HTERT RPE-1 (cell line): ENCODE measurements around the gene NOX4.
"Not testable (repeated sequence)": the region's sequence is repeated elsewhere in the genome, so short reads cannot be mapped to it uniquely, and the experiment has no call there.

Source experiments
- in situ Hi-C: fragments of 300-500 bp; cut with MboI; formaldehyde crosslinking; loops from 4 replicates; pipeline ENCODE4 v1.14.3; 2020; ENCODE audit warnings: low sequenced_read_pairs

The NOX4 gene

GRCh38 chr11:89310607-89311006, 180.6 kb downstream of the NOX4 start:
- in situ Hi-C loops: not testable (repeated sequence)

GRCh38 chr11:89309321-89309985, 181.7 kb downstream of the NOX4 start:
- in situ Hi-C loops: not testable (repeated sequence)

GRCh38 chr11:89308272-89308671, 182.9 kb downstream of the NOX4 start:
- in situ Hi-C loops: not testable (repeated sequence)

DNA sequence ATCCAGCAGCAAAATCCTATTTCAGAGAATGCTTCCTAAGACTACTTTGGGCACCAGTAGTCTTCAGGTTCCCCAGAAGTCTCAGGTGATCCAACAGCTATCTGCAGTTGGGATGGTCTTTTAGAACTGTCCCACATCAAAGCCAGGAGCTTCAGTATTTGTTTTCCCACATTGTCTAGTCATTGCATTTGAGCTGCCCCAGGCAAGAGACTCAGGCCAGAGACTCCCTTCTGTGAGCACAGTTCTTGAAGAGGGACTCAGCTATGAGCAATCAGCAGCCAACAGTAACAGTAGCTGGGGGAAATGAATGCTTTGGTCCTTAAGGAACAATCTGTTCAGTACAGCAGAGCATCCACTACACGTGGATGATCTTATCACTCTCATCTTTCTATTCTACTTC, 188.1 kb downstream of the NOX4 start:
- in situ Hi-C loops: not testable (repeated sequence)

DNA sequence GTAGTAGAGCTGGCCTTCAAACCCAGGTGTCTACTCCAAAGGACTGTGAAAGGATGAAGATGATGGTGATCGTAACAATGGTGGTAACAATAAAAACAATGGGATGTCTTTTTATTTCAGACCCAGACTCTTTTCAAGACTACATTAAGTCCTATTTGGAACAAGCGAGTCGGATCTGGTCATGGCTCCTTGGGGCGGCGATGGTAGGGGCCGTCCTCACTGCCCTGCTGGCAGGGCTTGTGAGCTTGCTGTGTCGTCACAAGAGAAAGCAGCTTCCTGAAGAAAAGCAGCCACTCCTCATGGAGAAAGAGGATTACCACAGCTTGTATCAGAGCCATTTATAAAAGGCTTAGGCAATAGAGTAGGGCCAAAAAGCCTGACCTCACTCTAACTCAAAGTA, 196.2 kb downstream of the NOX4 start:
- in situ Hi-C loops: not testable (repeated sequence)

DNA sequence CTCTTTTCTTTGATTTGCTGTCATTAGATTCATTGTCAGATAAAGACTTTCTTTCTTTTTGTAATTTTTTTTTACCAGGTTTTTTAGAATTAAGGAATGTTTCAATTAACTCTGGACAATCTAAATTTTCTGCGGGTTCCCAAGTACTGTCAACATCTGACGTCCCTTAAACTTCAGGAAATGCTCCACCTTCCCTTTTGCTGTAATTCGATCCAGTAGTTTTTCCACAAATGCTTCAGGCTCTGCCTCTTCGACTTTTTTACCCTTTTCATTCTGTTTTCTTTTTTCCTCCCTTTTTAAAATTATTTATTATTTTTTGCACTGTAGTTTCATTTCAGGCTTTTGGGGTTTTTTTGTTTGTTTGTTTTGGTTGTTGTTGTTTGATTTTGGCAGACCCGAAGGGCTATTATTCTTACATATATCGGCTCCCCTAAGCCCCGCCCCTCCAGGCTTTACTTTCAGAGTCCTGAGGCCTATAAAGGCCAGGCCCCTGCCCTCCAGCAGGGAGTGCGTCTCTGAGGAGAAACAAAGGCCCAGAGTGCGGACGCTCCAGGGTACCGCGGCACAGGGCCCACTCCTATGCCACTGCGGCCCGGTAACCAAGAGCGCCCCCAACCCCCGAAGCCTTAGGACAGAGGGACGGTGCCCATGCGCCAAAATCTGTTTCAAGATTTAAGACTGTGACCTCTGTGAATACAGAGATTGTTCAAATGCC, 197.1 kb downstream of the NOX4 start:
- in situ Hi-C loops: no loop called here

GRCh38 chr11:89288004-89288403, 203.2 kb downstream of the NOX4 start:
- in situ Hi-C loops: not testable (repeated sequence)

- in situ Hi-C loops: not testable (repeated sequence)
Observed at GRCh38 chr11:89286601-89287000, 204.6 kb downstream of the NOX4 start.

- in situ Hi-C loops: not testable (repeated sequence)
Observed at GRCh38 chr11:89281032-89281677, 210.0 kb downstream of the NOX4 start.

- in situ Hi-C loops: no loop called here
Observed at GRCh38 chr11:89279176-89279575, 212.0 kb downstream of the NOX4 start.

DNA sequence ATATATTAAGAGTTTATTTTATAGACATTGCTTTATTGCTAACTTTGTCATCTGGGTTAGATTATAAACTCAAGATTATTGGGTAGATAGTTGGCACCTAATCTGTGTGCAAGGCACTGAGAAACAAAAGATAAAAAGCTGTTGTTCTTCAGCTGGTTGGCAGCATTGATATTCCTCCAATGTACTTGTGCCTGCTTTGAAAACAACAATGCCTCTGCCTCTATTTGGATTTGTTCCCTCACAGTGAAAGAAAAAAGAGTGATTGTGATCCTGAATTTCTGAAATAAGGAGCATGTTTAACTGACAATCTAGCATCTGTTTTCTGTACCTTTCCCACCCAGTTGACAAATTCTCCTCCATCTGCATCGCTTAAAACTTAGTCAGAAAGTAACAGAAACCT, 215.2 kb downstream of the NOX4 start:
- in situ Hi-C loops: no loop called here
